K562 (cell line): ENCODE results near the gene HMGN2. TPM values are rescaled to one million over a fixed set of nuclear protein-coding genes. Genes with fewer than 3 reads are reported as not detected.

ENCODE experiments used
- BCL6 ChIP-seq: fragments of 250-450 bp; sonication (Bioruptor Pico); IDR thresholded peaks from 2 replicates; pipeline ENCODE4 v1.4.0; 2020
- CTBP1 ChIP-seq: fragments of 450-650 bp; IDR thresholded peaks from 2 replicates; pipeline ENCODE4 v1.6.1; 2016; ENCODE audit warnings: borderline replicate concordance
- ETV1 ChIP-seq: fragments of 450-650 bp; conservative IDR thresholded peaks from 2 replicates; pipeline ENCODE4 v1.6.1; 2016; ENCODE audit warnings: missing genetic modification characterization, control low read depth, low read depth, missing compliant biosample characterization
- HNRNPL ChIP-seq: fragments of 200-400 bp; formaldehyde crosslinking; IDR thresholded peaks from 2 replicates; pipeline ENCODE4 v1.6.1; 2017; ENCODE audit warnings: low read depth, mild to moderate bottlenecking, low read length
- KDM2B ChIP-seq: fragments of 250-450 bp; sonication (Bioruptor Pico); IDR thresholded peaks from 2 replicates; pipeline ENCODE4 v1.8.0; 2021; ENCODE audit warnings: mild to moderate bottlenecking, moderate library complexity
- NELFE ChIP-seq: IDR thresholded peaks from 2 replicates; pipeline ENCODE4 v1.6.1; 2011; ENCODE audit warnings: mild to moderate bottlenecking; ENCODE audit not compliant: insufficient read depth, insufficient read length
- NFRKB ChIP-seq: fragments of 450-650 bp; IDR thresholded peaks from 2 replicates; pipeline ENCODE4 v1.6.1; 2016; ENCODE audit warnings: low read depth
- PHB2 ChIP-seq: fragments of 450-650 bp; IDR thresholded peaks from 2 replicates; pipeline ENCODE4 v1.6.1; 2017; ENCODE audit warnings: low read depth
- PML ChIP-seq: IDR thresholded peaks from 2 replicates; pipeline ENCODE4 v1.6.1; 2012; ENCODE audit warnings: low read length, inconsistent platforms
- RBM22 ChIP-seq: fragments of 200-400 bp; formaldehyde crosslinking; IDR thresholded peaks from 2 replicates; pipeline ENCODE4 v1.6.1; 2018; ENCODE audit warnings: low read length, low read depth; ENCODE audit not compliant: poor library complexity, severe bottlenecking
- RFX1 ChIP-seq: fragments of 450-650 bp; IDR thresholded peaks from 2 replicates; pipeline ENCODE4 v1.6.1; 2016; ENCODE audit warnings: mild to moderate bottlenecking, moderate library complexity
- SETDB1 ChIP-seq: IDR thresholded peaks from one replicate; pipeline ENCODE4 v1.6.1; 2012; ENCODE audit warnings: low read length, control low read depth, inconsistent platforms
- SP2 ChIP-seq: IDR thresholded peaks from 2 replicates; pipeline ENCODE4 v1.6.1; 2011; ENCODE audit warnings: mild to moderate bottlenecking, low read depth, low read length, moderate library complexity; ENCODE audit not compliant: poor library complexity, severe bottlenecking; ENCODE audit errors: extremely low read depth
- SREBF2 ChIP-seq: sonication (generic); formaldehyde crosslinking; IDR thresholded peaks from 2 replicates; pipeline ENCODE4 v1.4.0; 2020; ENCODE audit warnings: mild to moderate bottlenecking, missing genetic modification reagents
- STAG1 ChIP-seq: sonication (generic); formaldehyde crosslinking; IDR thresholded peaks from 2 replicates; pipeline ENCODE4 v1.5.0; 2020; ENCODE audit warnings: missing genetic modification reagents, borderline replicate concordance
- ZKSCAN8 ChIP-seq: fragments of 200-800 bp; sonication (Bioruptor generic); IDR thresholded peaks from 2 replicates; pipeline ENCODE4 v1.6.1; 2016; ENCODE audit warnings: missing genetic modification characterization, missing compliant biosample characterization
- ZNF134 ChIP-seq: fragments of 250-450 bp; sonication (Bioruptor Pico); conservative IDR thresholded peaks from 2 replicates; pipeline ENCODE4 v1.4.0; 2020
- ZNF583 ChIP-seq: fragments of 250-450 bp; sonication (Bioruptor Pico); IDR thresholded peaks from 2 replicates; pipeline ENCODE4 v1.4.0; 2020
- ZNF589 ChIP-seq: fragments of 200-800 bp; sonication (Bioruptor generic); IDR thresholded peaks from 2 replicates; pipeline ENCODE4 v1.6.1; 2016; ENCODE audit warnings: low read depth, missing genetic modification characterization, missing compliant biosample characterization
- polyA plus RNA-seq, 8 experiments: library from polyadenylated mRNA; depleted of rRNA in 4 of 8; stranded (reverse) in 5 of 8; unstranded in 3 of 8; fragments of >200 nt; fragmentation: Nextera tagmentation in 2 of 8; fragmentation: Illumina TruSeq in 1 of 8; extraction: Ambion mirVana in 2 of 8; extraction: Trizol in 1 of 8; gene quantifications; 2 replicates each; pipeline versions ENCODE4 v1.2.1 to v1.2.3, GENCODE V29; 2011 to 2014; ENCODE audit warnings: inconsistent platforms in 1 of 8, missing spikeins in 1 of 8
- total RNA-seq, 7 experiments: library from RNA; depleted of rRNA in 6 of 7; stranded (reverse); fragments of >200 nt in 6 of 7; fragmentation: Illumina TruSeq in 2 of 7; extraction: Trizol in 2 of 7; gene quantifications; 2 replicates each; pipeline versions ENCODE4 v1.2.1 to v1.2.3, GENCODE V29; 2011 to 2021; ENCODE audit warnings: low replicate concordance in 1 of 7
- TF ChIP-seq, protein P1 (sequence below): fragments of 250-450 bp; sonication (Bioruptor Pico); IDR thresholded peaks from 2 replicates; pipeline ENCODE4 v1.8.0; 2021; ENCODE audit warnings: moderate library complexity, mild to moderate bottlenecking, inconsistent platforms
- TF ChIP-seq, protein P2 (sequence below): fragments of 450-650 bp; IDR thresholded peaks from 2 replicates; pipeline ENCODE4 v1.6.1; 2016; ENCODE audit warnings: missing biosample characterization, missing genetic modification characterization
- TF ChIP-seq, protein P3 (sequence below): fragments of 450-650 bp; conservative IDR thresholded peaks from 2 replicates; pipeline ENCODE4 v1.6.1; 2016; ENCODE audit warnings: missing genetic modification characterization, low read depth, mild to moderate bottlenecking, missing compliant biosample characterization, moderate library complexity
- TF ChIP-seq, protein P4 (sequence below): fragments of 450-650 bp; IDR thresholded peaks from 2 replicates; pipeline ENCODE4 v1.6.1; 2016
- TF ChIP-seq, protein P5 (sequence below): fragments of 450-650 bp; IDR thresholded peaks from 2 replicates; pipeline ENCODE4 v1.6.1; 2016; ENCODE audit warnings: low read depth, mild to moderate bottlenecking, moderate library complexity
- TF ChIP-seq, protein P6 (sequence below), 2 experiments: fragments of 250-450 bp in 1 of 2; fragments of 450-650 bp in 1 of 2; sonication (Bioruptor Pico) in 1 of 2; IDR thresholded peaks; 2 replicates each; pipeline versions ENCODE4 v1.6.1 to v1.8.0; 2016 to 2021; ENCODE audit warnings: mild to moderate bottlenecking in 2 of 2, moderate library complexity in 2 of 2, missing compliant biosample characterization in 1 of 2, missing genetic modification characterization in 1 of 2

The HMGN2 gene
- total and polyA plus RNA-seq, 9 of the 15 experiments (the other 6 are each of a cell fraction or from before 2014, with no cell fraction given): 370 to 1,354 (median 965) TPM

DNA sequence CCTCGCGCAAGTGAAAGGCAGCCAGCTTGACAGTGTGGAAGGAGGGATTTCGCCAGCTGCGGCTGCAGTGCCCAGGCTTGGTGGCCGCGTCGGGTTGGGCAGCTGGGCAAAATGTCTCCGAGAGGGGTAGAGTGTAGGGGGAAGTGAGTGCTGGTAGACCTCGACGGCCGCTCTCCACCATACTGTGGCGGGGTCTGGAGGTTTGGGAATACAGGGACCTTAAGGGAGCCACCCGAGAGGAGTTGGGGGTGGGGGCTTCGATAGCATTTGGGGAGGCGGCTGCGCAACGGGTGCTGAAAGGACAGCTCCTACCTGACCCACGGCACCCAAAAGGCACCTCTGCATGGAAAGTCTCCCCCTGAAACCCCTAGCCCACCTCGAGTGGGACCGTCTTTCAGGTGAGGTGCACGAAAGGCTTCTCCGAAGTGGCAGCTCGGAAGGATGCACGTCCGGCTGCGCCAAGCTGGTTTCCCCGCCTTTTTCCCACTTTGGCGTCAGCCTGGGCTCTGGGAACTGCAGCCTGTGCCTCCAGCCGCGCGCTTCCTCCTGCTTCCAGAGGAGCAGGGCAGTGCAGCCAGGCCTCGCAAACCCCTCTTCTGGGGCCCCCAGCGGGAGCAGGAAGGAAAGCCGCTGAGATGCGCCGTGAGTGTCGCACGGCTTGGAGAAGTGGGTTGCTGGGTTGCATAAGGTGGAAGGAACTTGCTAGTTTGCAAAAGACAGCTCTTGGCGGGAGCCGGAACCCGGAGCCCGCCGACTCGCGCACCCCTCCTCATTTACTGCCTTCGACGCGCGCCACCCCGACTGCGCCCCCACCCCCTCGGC is 531 bp upstream of the HMGN2 start (continued):
- TF ChIP-seq, protein P1, sequence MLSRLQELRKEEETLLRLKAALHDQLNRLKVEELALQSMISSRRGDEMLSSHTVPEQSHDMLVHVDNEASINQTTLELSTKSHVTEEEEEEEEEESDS (CRISPR knock-in tag): no peak
- TF ChIP-seq, protein P2, sequence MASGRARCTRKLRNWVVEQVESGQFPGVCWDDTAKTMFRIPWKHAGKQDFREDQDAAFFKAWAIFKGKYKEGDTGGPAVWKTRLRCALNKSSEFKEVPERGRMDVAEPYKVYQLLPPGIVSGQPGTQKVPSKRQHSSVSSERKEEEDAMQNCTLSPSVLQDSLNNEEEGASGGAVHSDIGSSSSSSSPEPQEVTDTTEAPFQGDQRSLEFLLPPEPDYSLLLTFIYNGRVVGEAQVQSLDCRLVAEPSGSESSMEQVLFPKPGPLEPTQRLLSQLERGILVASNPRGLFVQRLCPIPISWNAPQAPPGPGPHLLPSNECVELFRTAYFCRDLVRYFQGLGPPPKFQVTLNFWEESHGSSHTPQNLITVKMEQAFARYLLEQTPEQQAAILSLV (tag): no peak
- TF ChIP-seq CTBP1 (peak; percentile 13; the same call in 1 of the 2 replicates), ZNF583 (CRISPR knock-in tag) (no peak), ZKSCAN8 (no peak), PHB2 (no peak), STAG1 (CRISPR knock-in tag) (no peak; the same call in 1 of the 2 replicates), RBM22 (peak; percentile 90), ZNF589 (CRISPR knock-in tag) (no peak), SREBF2 (CRISPR knock-in tag) (peak; percentile 96; the same call in 1 of the 2 replicates), SETDB1 (no peak), ZNF134 (CRISPR knock-in tag) (no peak), RFX1 (no peak), SP2 (no peak), PML (no peak), NELFE (no peak), BCL6 (CRISPR knock-in tag) (no peak), ETV1 (0 out of 2 replicates have a peak, but pooled peaks have one; percentile 7), NFRKB (no peak), HNRNPL (no peak), KDM2B (CRISPR knock-in tag) (no peak; the same call in 1 of the 2 replicates)
- TF ChIP-seq, protein P3, sequence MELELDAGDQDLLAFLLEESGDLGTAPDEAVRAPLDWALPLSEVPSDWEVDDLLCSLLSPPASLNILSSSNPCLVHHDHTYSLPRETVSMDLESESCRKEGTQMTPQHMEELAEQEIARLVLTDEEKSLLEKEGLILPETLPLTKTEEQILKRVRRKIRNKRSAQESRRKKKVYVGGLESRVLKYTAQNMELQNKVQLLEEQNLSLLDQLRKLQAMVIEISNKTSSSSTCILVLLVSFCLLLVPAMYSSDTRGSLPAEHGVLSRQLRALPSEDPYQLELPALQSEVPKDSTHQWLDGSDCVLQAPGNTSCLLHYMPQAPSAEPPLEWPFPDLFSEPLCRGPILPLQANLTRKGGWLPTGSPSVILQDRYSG (tag): peak; percentile 62; the same call in 1 of the 2 replicates
- TF ChIP-seq, protein P4, sequence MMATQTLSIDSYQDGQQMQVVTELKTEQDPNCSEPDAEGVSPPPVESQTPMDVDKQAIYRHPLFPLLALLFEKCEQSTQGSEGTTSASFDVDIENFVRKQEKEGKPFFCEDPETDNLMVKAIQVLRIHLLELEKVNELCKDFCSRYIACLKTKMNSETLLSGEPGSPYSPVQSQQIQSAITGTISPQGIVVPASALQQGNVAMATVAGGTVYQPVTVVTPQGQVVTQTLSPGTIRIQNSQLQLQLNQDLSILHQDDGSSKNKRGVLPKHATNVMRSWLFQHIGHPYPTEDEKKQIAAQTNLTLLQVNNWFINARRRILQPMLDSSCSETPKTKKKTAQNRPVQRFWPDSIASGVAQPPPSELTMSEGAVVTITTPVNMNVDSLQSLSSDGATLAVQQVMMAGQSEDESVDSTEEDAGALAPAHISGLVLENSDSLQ: no peak
- TF ChIP-seq, protein P5, sequence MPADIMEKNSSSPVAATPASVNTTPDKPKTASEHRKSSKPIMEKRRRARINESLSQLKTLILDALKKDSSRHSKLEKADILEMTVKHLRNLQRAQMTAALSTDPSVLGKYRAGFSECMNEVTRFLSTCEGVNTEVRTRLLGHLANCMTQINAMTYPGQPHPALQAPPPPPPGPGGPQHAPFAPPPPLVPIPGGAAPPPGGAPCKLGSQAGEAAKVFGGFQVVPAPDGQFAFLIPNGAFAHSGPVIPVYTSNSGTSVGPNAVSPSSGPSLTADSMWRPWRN: no peak
- TF ChIP-seq, protein P6, sequence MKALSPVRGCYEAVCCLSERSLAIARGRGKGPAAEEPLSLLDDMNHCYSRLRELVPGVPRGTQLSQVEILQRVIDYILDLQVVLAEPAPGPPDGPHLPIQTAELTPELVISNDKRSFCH (CRISPR knock-in tag; IDR thresholded peaks at IDR 0.05): no peak
- TF ChIP-seq, protein P6 (tag; IDR thresholded peaks at IDR 0.05): no peak
